ENCODE results near the gene TBC1D22B. TPM values are rescaled to one million over a fixed set of nuclear protein-coding genes. Genes with fewer than 3 reads are reported as not detected.

Gene TBC1D22B
- total RNA-seq, 1 donor from 2014 or later = 7.6 TPM

Other genes starting within 250 kb of the TBC1D22B start
- 0.64 and 0.89 TPM in 2 replicates for gene PIM1, start 87.6 kb upstream of the TBC1D22B start, total RNA-seq
- gene TMEM217, start 372 bp downstream of the TBC1D22B start, total RNA-seq = 8.6 and 11.3 TPM in 2 replicates
- gene RNF8, start 96.2 kb downstream of the TBC1D22B start, total RNA-seq = 22.5 and 22.6 TPM in 2 replicates
- gene CMTR1, start 175.4 kb downstream of the TBC1D22B start, total RNA-seq = 27.5 and 30.2 TPM in 2 replicates
- gene CCDC167, start 242.1 kb downstream of the TBC1D22B start, total RNA-seq = 12.6 and 15.3 TPM in 2 replicates